Measurements from ENCODE around the gene RHPN2. TPM values are rescaled to one million over a fixed set of nuclear protein-coding genes. Genes with fewer than 3 reads are reported as not detected.

Gene RHPN2
- total RNA-seq, 1 experiment from 2014 or later: 29.2 TPM

- no peak overlapping the region for H2BK5ac ChIP-seq (ENCODE audit: insufficient read length, low read length)
- no peak overlapping the region for H3K4me3 Mint-ChIP-seq
- no peak overlapping the region for H4K91ac ChIP-seq (ENCODE audit: insufficient read length, low read depth, low read length)
- no peaks in the 10 kb centered on the region for H3K9me3 ChIP-seq (ENCODE audit: control insufficient read depth, low read depth, low read length)
- no peak overlapping the region for H3K23ac ChIP-seq (ENCODE audit: insufficient read length, low read depth, low read length)
- H3K23me2 ChIP-seq (ENCODE audit: insufficient read length, low read depth, low read length, poor library complexity, severe bottlenecking): peaks cover 7% of the 10 kb centered on the region
- H4K20me1 ChIP-seq (ENCODE audit: control insufficient read depth, insufficient read depth, insufficient read length): no peaks in the 10 kb centered on the region
- no peak overlapping the region for H3K56ac ChIP-seq (ENCODE audit: insufficient read length, low read depth, low read length)
- H3K27ac Mint-ChIP-seq: peak overlapping the region in 2 of 3 experiments; percentile 28 to 40; a peak in 2 of 7 replicates
- H4K8ac ChIP-seq (replicated peaks; ENCODE audit: insufficient read length, low read depth, low read length): no peak overlapping the region
- H3K4me1 Mint-ChIP-seq: peaks cover 11 to 18% of the 10 kb centered on the region in 2 experiments
- H3K79me1 ChIP-seq (ENCODE audit: insufficient read depth, low read depth, low read length, poor library complexity, severe bottlenecking): no peaks in the 10 kb centered on the region
- H3K27ac ChIP-seq (ENCODE audit: insufficient read length, low read depth, low read length): no peak overlapping the region
- no peak overlapping the region for H3T11ph ChIP-seq (ENCODE audit: low read length)
- no peak overlapping the region for H2AFZ ChIP-seq (ENCODE audit: low read length)
- no peak overlapping the region for H3K4me2 ChIP-seq (ENCODE audit: insufficient read depth, insufficient read length, low read length)
- H2AK5ac ChIP-seq (ENCODE audit: insufficient read length, low read length): no peak overlapping the region
- H3K9ac ChIP-seq (ENCODE audit: extremely low read depth, insufficient read length, low read length): no peak overlapping the region
- H2BK15ac ChIP-seq (ENCODE audit: low read depth, low read length): no peak overlapping the region
- H3K27me3 Mint-ChIP-seq (ENCODE audit: low read depth): no peaks in the 10 kb centered on the region
- H3K27me3 ChIP-seq (ENCODE audit: insufficient read depth, low read length): no peaks in the 10 kb centered on the region
- TF ChIP-seq CTCF (conservative IDR thresholded peaks at IDR 0.05): no peak
- no peak overlapping the region for H3K18ac ChIP-seq (ENCODE audit: insufficient read length, low read depth, low read length)
- H3K36me3 Mint-ChIP-seq (ENCODE audit: insufficient read depth in 1 of 3, low read depth in 3 of 3): peaks cover 4 to 21% (median 16%) of the 10 kb centered on the region in 3 experiments; a peak in 6 of 7 replicates
- H4K5ac ChIP-seq (ENCODE audit: insufficient read length, low read depth, low read length): no peak overlapping the region
- no peak overlapping the region for H2BK120ac ChIP-seq (ENCODE audit: low read depth, low read length, poor library complexity, severe bottlenecking)
- WGBS (ENCODE audit: extremely low coverage, insufficient read length, low lambda C conversion rate): no CpG with 5 or more reads among the region's 3 CpGs
- H3K14ac ChIP-seq (ENCODE audit: insufficient read depth, low read length): no peak overlapping the region
- no peak for DNase-seq
- H2BK20ac ChIP-seq (ENCODE audit: low read depth, low read length, poor library complexity, severe bottlenecking): no peak overlapping the region
- H3K4me1 ChIP-seq (ENCODE audit: insufficient read depth, low read length): no peaks in the 10 kb centered on the region
- H2BK12ac ChIP-seq (ENCODE audit: insufficient read length, low read depth, low read length): no peak overlapping the region
- H3K9me3 Mint-ChIP-seq: no peaks in the 10 kb centered on the region; a peak in 2 of 5 replicates
- no peaks in the 10 kb centered on the region for H3K79me2 ChIP-seq (ENCODE audit: insufficient read depth, low read length)
- H3K4ac ChIP-seq (ENCODE audit: low read depth, low read length): no peak overlapping the region
These were observed 21.0 kb upstream of the RHPN2 start for GRCh38 chr19:33085570-33086128.

All from H9 (cell line).